Activated CD8-positive, alpha-beta memory T cell treated with anti-CD3 and anti-CD28 coated beads for 1 hour (primary cell): Measurements from ENCODE around the gene CTCFL.
"Not testable (repeated sequence)": the region's sequence is repeated elsewhere in the genome, so short reads cannot be mapped to it uniquely, and the experiment has no call there.

Source experiments
- DNase-seq, 2 donors: peaks; one replicate each; pipeline ENCODE4 v3.0.0-alpha.2; 2020; ENCODE audit warnings: low read depth in 1 of 2; ENCODE audit errors: extremely low read depth in 1 of 2

CTCFL gene

DNA sequence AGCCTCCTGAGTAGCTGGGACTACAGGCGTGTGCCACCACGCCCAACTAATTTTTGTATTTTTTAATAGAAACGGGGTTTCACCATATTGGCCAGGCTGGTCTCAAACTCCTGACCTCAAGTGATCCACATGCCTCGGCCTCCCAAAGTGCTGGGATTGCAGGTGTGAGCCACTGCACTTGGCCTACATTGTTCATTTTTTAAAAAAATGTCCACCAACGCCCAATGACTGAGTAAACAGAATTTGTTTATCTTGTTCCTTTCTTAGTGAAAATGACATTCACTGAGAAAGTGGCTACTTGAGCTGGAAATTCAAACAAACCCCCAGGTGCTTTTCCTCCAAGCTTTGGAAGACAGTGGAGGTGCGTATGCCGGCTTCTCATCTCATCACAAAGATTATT lies 13.2 kb downstream of the CTCFL start:
- not testable (repeated sequence) for DNase-seq

DNA sequence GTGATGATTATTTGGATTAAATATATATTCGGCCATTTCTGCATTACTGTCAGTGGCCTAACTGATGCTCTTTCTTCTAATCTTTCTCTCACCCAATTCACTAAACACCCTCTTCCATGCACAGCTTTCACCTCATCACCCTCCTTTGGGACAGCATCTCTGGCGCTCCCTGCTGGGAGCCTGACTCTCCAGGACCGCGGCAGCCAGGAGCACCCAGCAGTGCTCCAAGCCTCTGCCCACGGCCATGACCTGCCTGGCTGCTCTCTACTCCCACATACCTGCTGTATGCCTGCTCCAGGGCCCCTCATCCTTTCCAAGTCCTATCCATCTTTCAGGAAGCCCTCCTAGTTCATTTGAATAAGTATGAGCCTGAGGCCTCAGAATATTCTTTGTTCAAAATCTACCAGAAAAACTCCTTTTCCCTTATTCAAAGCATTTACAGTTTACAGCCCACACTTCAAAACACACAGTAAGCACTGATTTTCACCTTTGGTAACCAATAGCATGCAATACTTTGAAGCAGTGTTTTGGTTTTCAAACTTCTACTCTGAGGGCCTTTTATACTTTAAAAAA lies 15.2 kb downstream of the CTCFL start:
- no peak for DNase-seq

DNA sequence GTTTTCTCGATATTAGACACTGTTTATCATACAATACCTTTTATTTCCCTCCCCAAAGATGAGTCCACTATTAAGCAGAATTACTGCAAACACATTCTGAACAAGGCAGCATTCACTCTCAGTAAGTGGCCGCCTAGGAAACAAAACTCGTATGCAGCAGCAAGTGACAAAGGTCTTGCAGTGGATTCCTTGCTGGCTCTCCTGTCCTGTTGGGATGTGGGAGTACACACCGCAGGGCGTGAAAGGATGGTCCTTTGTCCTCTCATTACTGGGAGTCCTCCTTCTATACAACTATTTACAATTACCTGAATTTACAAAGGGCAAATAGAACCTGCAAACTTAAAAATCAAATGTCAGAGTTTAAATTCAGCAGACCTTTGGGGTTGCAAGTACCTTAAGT lies 16.1 kb downstream of the CTCFL start:
- DNase-seq: no peak

DNA sequence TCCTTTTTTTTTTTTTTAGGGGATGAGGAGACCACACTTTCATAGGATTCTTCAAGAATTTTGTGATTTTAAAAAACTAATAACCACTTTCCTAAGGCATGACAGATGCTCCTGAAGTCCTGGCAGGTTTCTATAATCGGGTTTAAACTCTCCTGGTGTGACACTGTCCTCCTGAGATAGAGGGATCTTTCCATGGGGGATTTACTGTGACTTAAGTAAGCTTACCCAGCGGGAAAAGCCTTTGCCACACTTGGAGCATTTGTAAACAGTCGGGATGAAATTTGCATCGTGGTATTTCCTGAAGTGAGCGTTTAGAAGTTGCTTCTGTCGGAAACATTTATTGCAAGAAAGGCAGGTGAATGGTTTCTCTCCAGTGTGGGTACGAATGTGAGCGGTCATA lies 16.6 kb downstream of the CTCFL start:
- no peak for DNase-seq

DNA sequence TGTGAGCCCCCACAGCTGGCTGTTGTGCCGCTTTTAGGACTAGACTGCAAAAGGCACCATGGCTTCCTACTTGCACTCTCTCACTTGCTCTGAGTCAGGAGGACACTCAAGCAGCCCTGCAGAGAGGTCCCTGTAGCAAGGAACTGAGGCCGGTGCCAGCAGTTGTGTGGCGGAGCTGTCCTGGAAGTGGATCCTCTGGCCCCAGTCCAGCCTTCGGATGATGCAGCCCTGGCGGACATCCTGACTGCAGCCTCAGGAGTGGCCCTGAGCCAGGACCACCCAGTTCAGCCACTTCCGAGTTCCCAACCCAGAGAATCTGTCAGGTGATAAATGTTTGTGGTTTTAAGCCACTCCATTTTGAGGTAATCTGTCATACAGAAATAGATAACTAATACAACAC lies 17.5 kb downstream of the CTCFL start:
- DNase-seq: no peak

DNA sequence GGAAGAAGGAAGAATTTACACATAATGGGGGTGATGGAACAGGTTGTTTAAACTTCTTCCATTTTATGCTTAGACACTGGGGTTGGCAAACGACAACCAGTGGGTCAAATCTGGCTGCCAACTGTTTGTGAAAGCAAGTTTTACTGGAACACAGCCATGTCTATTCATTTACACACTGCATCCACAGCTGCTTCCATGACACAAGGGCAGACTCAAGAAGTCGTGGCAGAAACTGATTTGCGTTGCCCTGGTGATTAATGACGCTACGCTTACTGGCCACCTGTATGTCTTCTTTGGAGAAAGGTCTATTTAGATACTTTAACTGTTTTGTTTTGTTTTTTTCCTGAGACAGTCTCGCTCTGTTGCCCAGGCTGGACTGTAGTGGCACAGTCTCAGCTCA lies 19.0 kb downstream of the CTCFL start:
- no peak for DNase-seq

DNA sequence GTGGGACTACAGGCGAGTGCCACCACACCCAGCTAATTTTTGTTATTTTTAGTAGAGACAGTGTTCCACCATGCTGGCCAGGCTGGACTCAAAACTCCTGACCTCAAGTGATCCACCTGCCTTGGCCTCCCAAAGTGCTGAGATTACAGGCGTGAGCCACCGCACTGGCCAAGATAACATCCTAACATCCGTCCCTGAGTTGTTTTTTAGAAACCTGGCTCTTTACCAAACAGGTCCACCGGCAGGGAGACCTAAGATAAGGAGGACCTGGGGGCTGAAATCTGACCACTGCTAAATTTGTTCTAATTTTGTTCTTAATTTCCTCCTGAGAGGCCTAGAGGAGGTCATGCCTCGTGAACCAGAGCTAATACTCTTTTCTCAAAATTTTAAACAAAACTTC lies 20.5 kb downstream of the CTCFL start:
- no peak for DNase-seq

DNA sequence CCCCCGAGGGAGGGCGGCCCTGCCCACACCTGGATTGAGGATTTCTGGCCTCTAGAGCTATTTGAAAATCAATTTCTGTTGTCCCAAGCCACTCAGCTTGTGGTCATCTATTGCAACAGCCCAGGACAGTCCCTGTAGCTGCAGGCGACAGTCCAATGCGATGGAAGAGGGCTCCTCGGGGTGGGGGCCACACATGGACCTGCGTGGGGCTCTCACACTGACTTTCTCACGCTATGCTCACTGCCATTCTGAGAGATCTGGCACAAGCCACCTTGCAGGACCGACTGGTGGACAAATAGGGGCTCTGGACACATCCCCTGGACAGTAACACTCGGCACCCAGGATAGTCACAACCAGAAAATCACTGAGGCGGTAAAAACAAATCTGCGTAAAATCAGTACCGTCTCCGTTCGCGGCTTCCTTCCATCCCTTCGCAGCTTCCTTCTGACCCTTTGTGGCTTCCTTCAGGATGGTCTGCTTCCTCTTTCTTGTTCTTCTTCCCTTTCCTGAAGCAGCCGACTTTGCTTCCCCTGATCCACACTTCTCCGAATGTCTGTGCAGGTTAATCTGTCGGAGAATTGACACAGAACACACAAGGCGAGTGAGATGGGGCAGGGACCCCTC lies 21.8 kb downstream of the CTCFL start:
- DNase-seq: no peak

DNA sequence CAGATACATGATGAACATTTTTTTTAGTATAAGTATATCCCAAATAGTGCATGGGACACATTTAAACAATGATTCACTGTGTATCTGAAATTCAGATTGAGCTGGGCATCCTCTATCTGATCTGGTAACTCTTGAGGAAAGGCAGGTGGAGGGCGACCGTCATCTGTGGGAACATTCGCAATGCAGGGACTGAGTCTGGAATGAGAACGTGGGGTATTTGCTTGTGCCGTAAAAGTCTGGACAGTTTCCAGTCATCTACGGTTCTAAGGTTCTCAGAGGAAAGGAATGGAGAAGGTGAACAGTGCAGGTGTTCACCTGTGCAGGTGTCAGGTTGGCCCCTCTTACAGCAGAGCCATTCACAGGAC lies 22.6 kb downstream of the CTCFL start:
- DNase-seq: no peak

DNA sequence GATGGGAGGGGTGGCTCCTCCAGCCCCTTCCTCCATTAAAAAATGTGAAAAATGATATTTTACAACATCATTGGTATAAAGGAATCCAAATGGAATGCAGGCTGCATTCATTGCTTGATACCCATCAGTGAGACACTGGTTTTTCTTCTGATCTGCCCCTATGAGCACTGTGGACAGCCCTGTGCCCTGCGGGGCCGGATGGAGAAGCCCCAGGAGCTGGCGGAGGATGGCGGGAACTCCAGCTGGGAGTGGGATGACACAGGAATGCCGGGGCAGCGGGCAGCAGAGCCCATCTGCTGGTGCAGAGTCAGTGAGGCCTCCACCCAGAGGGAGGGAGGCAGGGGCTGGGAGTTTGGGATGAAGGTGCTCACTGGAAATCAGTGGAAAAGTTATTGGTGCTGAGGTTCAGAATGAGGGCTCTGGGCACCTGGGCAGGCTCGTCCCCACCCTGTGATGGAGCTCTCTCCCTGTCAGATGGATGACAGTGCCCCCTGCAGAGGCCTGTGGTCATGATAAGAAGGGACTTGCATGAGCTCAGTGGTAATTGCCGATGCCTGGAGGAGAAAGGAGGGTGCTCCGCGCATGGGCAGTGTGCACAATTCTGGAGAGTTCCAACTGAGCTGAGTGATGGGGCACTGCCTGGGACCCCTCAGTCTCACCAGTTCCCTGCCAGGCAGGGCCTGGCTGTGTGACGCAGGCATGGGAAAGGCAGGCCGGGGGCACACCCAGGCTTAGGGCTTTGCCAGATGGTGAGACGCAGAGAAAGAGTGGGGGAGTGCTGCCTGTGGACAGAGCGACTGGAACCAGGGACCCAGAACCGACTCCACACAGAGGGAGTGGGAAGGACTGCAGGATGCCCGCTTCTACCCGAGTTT lies 23.2 kb downstream of the CTCFL start:
- no peak for DNase-seq

DNA sequence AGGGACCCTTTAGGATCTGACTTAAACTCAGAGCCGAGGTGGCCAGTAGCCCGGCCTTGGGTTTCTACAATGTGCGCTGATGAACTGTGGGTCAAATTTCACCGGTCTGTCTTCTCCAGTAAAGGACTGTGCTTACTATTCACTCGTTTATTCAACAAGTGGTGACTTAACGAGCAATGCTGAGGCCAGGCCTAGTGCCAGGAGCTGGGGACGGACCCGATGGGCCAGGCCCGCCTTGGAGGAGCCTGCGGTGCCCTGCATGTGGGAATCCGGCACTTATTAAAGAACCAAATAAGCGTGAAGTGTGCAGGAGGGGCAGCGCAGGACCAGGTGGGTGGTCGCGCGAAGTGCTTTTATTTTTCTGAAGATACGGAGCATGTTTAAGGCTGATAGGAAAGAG lies 24.0 kb downstream of the CTCFL start:
- DNase-seq: no peak

DNA sequence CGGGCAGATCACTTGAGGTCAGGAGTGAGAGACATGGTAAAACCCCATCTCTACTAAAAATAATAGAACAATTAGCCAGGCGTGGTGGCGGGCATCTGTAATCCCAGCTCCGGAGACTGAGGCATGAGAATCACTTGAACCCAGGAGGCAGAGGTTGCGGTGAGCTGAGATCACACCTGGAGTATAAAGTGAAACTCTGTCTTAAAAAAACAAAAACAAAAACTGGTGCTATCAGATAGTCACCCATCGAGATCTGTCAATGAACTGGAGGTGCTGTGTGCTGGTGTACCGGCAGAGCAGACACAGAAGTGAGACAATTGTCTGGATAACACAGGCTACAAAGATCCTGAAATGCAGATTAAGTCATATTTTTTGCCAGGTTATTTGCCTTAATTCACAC lies 24.7 kb downstream of the CTCFL start:
- DNase-seq: no peak

DNA sequence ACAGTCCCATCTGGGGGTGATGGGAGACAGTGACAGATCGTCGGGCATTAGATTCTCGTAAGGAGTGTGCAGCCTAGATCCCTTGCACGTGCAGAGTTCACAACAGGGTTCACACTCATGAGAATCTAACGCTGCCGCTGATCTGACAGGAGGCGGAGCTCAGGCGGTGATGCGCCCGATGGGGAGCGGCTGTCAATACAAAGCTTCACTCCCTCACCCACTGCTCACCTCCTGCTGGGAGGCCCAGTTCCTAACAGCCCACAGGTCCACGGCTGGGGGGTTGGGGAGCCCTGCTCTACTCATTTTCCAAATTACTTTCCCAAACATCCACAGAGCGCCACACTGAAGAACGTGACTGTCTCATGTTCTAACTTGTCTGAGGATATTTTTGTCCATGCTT lies 25.3 kb downstream of the CTCFL start:
- no peak for DNase-seq

DNA sequence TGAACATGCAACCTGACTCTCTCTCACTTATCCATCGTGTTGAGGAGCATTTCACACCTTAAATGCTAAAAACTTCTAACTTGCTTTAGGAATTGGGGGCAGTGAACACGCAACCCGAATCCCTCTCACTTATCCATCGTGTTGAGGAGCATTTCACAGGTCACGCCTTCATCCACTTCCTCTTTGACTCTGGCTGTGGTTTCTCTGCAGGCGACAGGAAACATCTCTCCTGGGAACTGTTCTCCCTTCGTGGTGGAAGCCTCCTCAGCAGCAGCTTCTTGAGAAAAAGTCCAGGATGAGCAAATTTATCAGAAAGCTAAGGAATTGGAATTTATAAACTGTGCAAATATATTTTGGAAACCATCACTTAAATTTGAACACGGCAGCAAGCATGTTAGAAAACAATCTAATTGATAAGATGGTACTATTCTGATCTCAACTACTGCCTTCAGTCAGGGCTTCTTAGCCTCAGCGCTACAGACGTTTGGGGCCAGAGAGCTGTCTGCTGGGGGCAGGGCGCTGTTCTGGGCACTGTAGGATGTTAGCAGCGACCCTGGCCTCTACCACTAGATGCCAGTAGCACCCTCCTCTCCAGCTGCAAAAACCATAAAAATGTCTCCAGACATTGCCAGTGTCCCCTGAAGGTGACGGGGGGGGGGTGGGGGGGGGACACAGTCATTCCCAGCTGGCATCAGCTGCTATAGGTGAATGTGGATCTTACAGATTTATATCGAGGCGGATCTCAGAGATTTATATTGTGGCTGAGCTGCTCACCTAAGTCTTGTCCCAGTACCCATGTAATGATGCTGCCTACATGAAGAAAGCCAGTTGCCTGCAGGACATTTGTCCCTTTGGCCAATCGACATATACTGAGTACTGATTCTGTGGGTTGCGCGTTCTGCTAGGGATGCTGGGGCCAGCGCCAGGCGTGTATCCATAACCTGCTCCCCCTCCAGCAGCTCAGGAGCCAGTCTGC lies 26.2 kb downstream of the CTCFL start:
- no peak for DNase-seq

DNA sequence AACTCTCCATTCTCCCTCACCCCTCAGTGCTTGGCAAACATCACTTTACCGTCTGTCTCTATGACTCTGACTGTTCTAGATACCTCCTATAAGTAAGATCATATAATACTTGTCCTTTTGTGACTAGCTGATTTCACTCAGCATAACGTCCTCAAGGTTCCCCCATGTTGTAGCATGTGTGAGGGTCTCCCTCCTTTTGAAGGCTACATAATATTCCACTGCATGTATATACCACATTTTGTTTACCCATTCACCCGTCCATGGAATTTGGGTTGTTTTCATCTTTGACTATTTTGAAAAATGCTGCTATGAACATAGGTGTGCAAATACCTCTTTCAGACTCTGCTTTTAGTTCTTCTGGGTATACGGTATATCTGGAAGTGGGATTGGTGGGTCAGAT lies 28.3 kb downstream of the CTCFL start:
- no peak for DNase-seq

DNA sequence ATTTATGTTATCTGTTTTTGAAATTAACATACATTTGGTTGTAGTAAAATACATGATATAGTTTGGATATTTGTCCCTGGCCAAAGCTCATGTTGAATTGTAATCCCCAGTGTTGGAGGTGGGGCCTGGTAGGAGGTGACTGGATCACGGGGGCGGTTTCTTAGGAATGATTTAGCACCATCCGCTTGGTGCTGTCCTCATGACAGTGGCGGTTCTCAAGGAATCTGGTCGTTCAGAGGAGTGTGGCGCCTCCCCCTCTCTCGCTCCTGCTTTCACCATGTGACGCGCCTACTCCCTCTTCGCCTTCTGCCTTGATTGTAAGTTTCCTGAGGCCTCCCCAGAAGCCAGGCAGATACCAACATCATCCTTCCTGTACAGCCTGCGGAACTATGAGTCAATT lies 29.0 kb downstream of the CTCFL start:
- no peak for DNase-seq

DNA sequence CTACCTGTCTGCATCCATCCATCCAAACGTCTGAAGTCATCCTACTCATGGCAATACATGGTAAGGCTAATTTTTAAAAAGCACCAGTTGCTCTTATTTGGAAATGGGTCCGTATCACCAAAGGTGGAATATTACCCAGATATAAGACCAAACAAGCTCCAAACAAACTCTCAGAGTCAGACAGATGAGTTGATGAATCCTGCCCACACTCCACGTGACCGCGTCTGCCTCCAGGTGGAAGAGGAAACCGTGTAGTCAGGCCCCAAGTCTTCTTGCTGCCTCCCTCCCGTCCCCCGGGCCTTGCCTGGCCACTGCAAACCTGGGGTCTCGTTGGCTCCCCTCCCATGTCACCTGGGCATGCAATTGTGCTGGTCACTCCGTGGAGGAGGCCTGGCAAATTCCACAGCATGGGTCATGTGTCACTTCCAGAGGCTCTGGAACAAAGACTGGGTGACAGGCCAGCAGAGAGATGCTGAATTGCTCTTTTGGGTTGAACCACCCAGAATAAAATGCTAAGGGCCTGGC lies 31.8 kb downstream of the CTCFL start:
- no peak for DNase-seq

DNA sequence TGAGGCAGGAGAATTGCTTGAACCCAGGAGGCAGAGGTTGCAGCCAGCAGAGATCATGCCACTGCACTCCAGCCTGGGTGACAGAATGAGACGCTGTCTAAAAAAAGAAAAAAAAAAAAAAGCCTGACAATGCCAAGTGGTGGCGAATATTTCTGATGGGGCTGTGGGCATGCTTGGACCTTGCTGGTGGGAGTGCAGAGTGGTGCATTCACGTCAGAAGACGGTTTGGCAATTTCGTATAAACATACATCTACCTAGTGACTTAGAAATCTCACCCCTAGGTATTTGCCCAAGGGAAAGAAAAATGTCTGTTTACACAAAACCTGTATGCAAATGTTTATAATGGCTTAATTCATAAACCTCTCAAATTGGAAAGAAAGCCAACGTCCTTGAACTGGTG lies 33.6 kb downstream of the CTCFL start:
- no peak for DNase-seq

DNA sequence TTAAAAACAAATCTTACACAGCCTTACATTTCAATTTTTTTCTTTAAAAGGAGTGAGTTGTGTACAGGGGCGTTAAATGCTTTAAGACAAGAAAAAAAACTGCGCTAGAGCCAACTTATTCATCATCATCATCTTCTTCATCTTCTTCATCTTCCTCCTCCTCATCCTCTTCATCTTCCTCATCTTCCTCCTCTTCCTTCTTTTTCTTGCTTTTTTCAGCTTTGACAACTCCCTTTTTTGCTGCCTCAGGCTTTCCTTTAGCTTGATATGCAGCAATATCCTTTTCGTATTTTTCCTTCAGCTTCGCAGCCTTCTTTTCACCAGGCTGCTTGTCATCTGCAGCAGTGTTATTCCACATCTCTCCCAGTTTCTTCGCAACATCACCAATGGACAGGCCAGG lies 36.7 kb downstream of the CTCFL start:
- DNase-seq: not testable (repeated sequence)

DNA sequence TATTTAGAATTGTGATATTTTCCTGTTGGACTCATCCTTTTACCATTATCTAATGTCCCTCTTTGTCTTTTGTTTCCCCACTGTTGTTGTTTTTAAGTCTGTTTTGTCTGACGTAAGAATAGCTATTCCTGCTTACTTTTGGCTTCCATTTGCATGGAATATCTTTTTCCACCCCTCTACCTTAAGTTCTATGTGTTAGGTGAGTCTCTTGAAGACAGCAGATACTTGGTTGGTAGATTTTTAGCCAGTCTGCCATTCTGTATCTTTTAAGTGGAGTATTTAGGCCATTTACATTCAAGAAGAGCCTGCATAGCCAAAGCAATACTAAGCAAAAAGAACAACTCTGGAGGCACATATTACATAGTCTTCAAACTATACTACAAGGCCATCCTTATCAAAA lies 39.2 kb downstream of the CTCFL start:
- DNase-seq: no peak

DNA sequence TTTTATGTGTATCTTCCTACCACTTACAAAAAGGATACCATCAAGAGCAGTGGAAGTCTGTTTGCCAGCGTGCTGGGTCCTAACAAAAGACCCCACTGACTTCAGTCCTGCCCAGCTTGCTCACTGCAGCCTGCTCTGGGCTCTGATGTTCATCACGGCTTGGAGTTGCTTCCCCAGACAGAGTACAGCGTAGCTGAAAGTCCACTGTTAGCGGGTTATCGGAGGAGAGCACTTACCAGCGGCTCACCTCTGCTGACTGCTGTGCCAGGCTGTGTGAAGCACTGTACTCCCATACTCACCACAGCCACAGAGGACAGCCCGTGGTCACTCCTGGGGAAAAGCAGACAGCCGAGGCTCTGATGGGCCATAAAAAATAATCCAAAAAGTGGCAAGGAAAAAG lies 40.2 kb downstream of the CTCFL start:
- no peak for DNase-seq
